ENCODE results near the gene DCAF5.

The DCAF5 gene

GRCh38 chr14:69132513-69133181 is 20.3 kb downstream of the DCAF5 start:
- TF ChIP-seq CTCF (IDR thresholded peaks at IDR 0.05; ENCODE audit: low read length, missing control alignments) = no peak
- H3K4me3 ChIP-seq (replicated peaks; ENCODE audit: low read depth, low read length) = no peak overlapping the region
- DNase-seq (ENCODE audit: low read depth) = no peak

GRCh38 chr14:69131176-69131575 is 21.7 kb downstream of the DCAF5 start:
- DNase-seq (ENCODE audit: low read depth) = no peak
- TF ChIP-seq CTCF (IDR thresholded peaks at IDR 0.05; ENCODE audit: low read length, missing control alignments) = no peak

GRCh38 chr14:69129264-69129880 is 23.5 kb downstream of the DCAF5 start:
- DNase-seq (ENCODE audit: low read depth) = peak; percentile 94
- H3K4me3 ChIP-seq (replicated peaks; ENCODE audit: low read depth, low read length) = no peak overlapping the region
- TF ChIP-seq CTCF (IDR thresholded peaks at IDR 0.05; ENCODE audit: low read length, missing control alignments) = peak; percentile 97

More at GRCh38 chr14:69131176-69131575, 21.7 kb downstream of the DCAF5 start:
- H3K4me3 ChIP-seq (replicated peaks; ENCODE audit: low read depth, low read length) = no peak overlapping the region

- no peak overlapping the region for H3K4me3 ChIP-seq (replicated peaks; ENCODE audit: low read depth, low read length)
- no peak for DNase-seq (ENCODE audit: low read depth)
- no peak for TF ChIP-seq CTCF (IDR thresholded peaks at IDR 0.05; ENCODE audit: low read length, missing control alignments)
Measured at GRCh38 chr14:69118305-69118704, 34.6 kb downstream of the DCAF5 start.

GRCh38 chr14:69117020-69117767 is 35.7 kb downstream of the DCAF5 start:
- DNase-seq (ENCODE audit: low read depth) = no peak
- H3K4me3 ChIP-seq (replicated peaks; ENCODE audit: low read depth, low read length) = no peak overlapping the region
- TF ChIP-seq CTCF (IDR thresholded peaks at IDR 0.05; ENCODE audit: low read length, missing control alignments) = no peak

GRCh38 chr14:69115407-69116185 is 37.3 kb downstream of the DCAF5 start:
- DNase-seq (ENCODE audit: low read depth) = no peak
- no peak for TF ChIP-seq CTCF (IDR thresholded peaks at IDR 0.05; ENCODE audit: low read length, missing control alignments)
- H3K4me3 ChIP-seq (replicated peaks; ENCODE audit: low read depth, low read length) = no peak overlapping the region

Data from fibroblast of pulmonary artery (primary cell).